ENCODE data around the gene CYP26C1. TPM values are rescaled to one million over a fixed set of nuclear protein-coding genes. Genes with fewer than 3 reads are reported as not detected.

CYP26C1 gene
- total and polyA plus RNA-seq, 4 donors: 0.21 to 0.23 TPM; not detected in 2

DNA sequence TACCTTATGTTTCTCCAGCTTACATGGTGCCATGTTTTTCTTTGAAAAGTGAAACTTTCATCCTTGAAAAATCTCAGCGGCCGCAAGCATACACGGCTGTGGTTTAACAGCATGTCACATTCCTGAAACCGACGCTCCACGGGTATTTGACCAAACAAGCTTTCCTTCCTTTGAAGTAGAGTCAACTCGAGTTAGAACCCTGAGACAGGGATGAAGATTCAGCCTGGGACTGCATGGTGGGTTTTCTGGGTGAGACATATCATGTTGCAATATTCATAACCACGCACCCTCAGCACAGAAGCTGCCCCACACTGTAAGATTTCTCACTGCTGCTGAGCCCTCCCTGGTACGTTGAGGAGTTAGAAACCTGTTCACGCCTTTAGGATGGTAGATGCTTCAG is 21.2 kb downstream of the CYP26C1 start:
- no peak for DNase-seq
- Histone ChIP-seq H3K9me3 (ENCODE audit: control insufficient read depth, low read length) (no peaks in the 10 kb centered on the region), H3K4me3 (ENCODE audit: low read length in 2 of 2) (no peak overlapping the region), H3K27me3 (ENCODE audit: control insufficient read depth in 1 of 2, insufficient read depth in 2 of 2, low read length in 1 of 2) (no peaks in the 10 kb centered on the region), H3K4me1 (ENCODE audit: control insufficient read depth in 1 of 2, insufficient read depth in 2 of 2, low read length in 2 of 2) (no peaks in the 10 kb centered on the region), H3K36me3 (ENCODE audit: control insufficient read depth in 1 of 2, insufficient read depth in 2 of 2, low read length in 1 of 2) (no peaks in the 10 kb centered on the region), H3K27ac (ENCODE audit: low read depth in 1 of 2, low read length in 2 of 2) (no peak overlapping the region)
- 80 to 82% methylated on average over 10 of the region's 10 CpGs for WGBS, 2 donors
- intact Hi-C loops (cut with DNase I): loop anchor here (2.0 to 5.0 kb wide), 2 partner anchors 205 to 207 kb away; no protein-coding TSS in a partner anchor
- no peak for ATAC-seq (ENCODE audit: low FRiP score)

DNA sequence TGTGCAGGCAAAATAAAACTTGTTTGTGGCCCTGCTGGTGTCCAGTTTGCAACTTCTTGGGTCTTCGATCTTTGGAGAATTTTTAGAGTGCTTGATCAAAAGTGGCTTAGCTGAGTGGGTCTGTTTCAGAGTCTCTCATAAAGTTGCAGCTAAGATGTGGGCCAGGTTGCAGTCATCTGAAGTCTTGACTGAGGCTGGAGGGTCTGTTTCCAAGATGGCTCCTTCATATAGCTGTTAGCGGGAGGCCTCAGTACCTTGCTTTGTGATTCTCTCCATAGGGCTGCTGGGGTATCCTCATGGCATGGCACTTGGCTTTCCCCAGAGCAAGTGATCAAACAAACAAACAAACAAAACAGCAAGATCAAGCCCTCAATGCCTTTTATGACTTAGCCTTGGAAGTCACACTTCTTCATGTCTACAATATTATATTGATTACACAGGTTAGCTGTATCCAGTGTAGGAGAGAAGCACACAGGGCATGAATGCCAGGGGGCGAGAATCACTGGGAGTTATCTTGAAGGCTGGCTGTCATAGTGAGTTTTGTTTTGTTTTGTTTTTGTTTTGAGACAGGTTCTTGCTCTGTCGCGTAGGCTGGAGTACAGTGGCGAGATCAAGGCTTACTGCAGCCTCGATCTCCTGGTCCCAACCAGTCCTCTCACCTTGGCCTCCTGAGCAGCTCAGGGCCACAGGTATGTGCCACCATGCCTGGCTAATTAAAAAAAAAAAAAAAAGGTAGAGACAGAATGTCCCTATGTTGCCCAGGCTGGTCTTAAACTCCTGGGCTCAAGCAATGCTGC is 23.3 kb downstream of the CYP26C1 start:
- no peak overlapping the region for H3K27ac ChIP-seq (ENCODE audit: low read depth in 1 of 2, low read length in 2 of 2)
- no peaks in the 10 kb centered on the region for H3K36me3 ChIP-seq (ENCODE audit: control insufficient read depth in 1 of 2, insufficient read depth in 2 of 2, low read length in 1 of 2)
- H3K4me3 ChIP-seq (ENCODE audit: low read length in 2 of 2): no peak overlapping the region
- no peak for DNase-seq
- intact Hi-C loops (cut with DNase I): loop anchor here in 1 of 2 donors (5.0 kb wide), 1 partner anchor 203 kb away; no protein-coding TSS in a partner anchor
- WGBS, 2 donors: 83 to 89% methylated on average over 7 of the region's 7 CpGs
- H3K4me1 ChIP-seq (ENCODE audit: control insufficient read depth in 1 of 2, insufficient read depth in 2 of 2, low read length in 2 of 2): no peaks in the 10 kb centered on the region
- ATAC-seq (ENCODE audit: low FRiP score): no peak
- H3K9me3 ChIP-seq (ENCODE audit: control insufficient read depth, low read length): no peaks in the 10 kb centered on the region
- H3K27me3 ChIP-seq (ENCODE audit: control insufficient read depth in 1 of 2, insufficient read depth in 2 of 2, low read length in 1 of 2): no peaks in the 10 kb centered on the region

DNA sequence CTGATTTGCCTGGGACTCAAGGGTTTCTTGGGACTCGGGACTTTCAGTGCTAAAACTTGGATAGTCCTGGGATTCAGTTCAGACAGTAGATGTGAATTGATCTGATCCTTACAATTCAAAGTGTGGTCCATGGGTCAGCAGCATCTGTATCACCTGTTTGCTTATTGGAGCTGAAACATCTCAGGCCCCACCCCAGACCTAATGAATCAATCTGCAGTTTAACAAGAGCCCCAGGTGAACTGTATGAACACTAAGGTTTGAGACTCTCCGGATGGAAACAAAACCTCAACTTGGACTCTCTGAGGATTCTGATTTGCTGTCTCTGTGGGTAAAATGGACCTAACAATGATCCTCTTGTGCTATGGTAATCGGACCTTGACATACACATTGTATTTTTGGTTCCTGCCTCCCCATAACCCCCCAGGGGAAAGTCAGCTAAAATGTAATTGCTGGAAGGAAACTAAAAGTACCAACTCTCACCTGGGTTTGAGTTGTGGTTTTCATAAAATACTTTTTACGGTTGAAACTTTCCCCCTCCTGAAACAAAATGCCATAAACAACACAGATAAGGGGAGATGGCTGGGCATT is 24.8 kb downstream of the CYP26C1 start:
- no peak for ATAC-seq (ENCODE audit: low FRiP score)
- intact Hi-C loops (cut with DNase I): no loop called here

DNA sequence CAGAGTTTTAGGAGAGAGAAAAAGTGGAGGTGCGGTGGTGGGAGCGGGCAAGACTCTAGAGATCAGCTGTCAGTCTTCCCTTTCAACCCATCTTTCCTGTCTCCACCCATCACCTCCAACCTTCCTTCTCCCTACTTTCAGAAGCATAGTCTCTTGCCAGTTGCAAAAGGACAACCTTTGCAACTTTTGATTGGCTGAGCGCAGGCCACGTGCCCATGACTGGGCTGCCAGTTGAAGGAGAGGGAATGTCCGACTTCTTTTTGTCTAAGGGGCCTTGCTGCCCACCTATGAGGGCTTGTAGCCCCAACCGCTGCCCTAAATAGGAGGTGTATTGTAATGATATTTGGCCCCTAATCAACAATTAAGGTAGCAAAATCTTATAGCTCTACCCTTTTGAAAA is 25.7 kb downstream of the CYP26C1 start:
- intact Hi-C loops (cut with DNase I): no loop called here
- Histone ChIP-seq H3K36me3 (ENCODE audit: control insufficient read depth in 1 of 2, insufficient read depth in 2 of 2, low read length in 1 of 2) (no peaks in the 10 kb centered on the region), H3K27me3 (ENCODE audit: control insufficient read depth in 1 of 2, insufficient read depth in 2 of 2, low read length in 1 of 2) (no peaks in the 10 kb centered on the region), H3K27ac (ENCODE audit: low read depth in 1 of 2, low read length in 2 of 2) (no peak overlapping the region), H3K9me3 (ENCODE audit: control insufficient read depth, low read length) (no peaks in the 10 kb centered on the region), H3K4me1 (ENCODE audit: control insufficient read depth in 1 of 2, insufficient read depth in 2 of 2, low read length in 2 of 2) (no peaks in the 10 kb centered on the region), H3K4me3 (ENCODE audit: low read length in 2 of 2) (no peak overlapping the region)
- ATAC-seq (ENCODE audit: low FRiP score): no peak
- 93 to 97% methylated on average over 6 of the region's 6 CpGs for WGBS, 2 donors
- no peak for DNase-seq

More for the DNA sequence above, 24.8 kb downstream of the CYP26C1 start:
- Histone ChIP-seq H3K4me3 (ENCODE audit: low read length in 2 of 2) (no peak overlapping the region), H3K27ac (ENCODE audit: low read depth in 1 of 2, low read length in 2 of 2) (no peak overlapping the region), H3K9me3 (ENCODE audit: control insufficient read depth, low read length) (no peaks in the 10 kb centered on the region), H3K27me3 (ENCODE audit: control insufficient read depth in 1 of 2, insufficient read depth in 2 of 2, low read length in 1 of 2) (no peaks in the 10 kb centered on the region), H3K36me3 (ENCODE audit: control insufficient read depth in 1 of 2, insufficient read depth in 2 of 2, low read length in 1 of 2) (no peaks in the 10 kb centered on the region), H3K4me1 (ENCODE audit: control insufficient read depth in 1 of 2, insufficient read depth in 2 of 2, low read length in 2 of 2) (no peaks in the 10 kb centered on the region)
- DNase-seq: no peak
- 67 to 72% methylated on average over 4 of the region's 4 CpGs for WGBS, 2 donors

DNA sequence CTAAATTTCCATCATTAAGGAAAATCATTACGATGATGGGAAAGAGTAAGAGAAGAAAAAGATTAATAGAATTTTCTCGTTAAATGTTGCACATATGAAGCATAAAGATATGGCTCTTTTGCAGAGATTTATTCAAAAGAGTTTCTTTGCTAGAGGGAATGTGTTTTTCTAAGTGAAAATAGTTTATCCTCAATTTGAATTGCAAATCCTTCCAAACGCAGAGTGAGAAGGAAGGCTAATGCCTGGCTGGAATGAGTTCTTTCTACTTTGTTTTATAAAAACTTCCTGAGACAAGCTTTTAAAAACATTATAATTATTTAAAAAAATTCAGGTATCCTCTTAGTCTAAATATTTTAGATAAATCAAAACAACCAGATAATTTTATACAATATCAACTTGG is 27.2 kb downstream of the CYP26C1 start:
- WGBS, 2 donors: 49 to 55% methylated on average over 3 of the region's 3 CpGs
- no peak overlapping the region for H3K27ac ChIP-seq (ENCODE audit: low read depth in 1 of 2, low read length in 2 of 2)
- DNase-seq: no peak

DNA sequence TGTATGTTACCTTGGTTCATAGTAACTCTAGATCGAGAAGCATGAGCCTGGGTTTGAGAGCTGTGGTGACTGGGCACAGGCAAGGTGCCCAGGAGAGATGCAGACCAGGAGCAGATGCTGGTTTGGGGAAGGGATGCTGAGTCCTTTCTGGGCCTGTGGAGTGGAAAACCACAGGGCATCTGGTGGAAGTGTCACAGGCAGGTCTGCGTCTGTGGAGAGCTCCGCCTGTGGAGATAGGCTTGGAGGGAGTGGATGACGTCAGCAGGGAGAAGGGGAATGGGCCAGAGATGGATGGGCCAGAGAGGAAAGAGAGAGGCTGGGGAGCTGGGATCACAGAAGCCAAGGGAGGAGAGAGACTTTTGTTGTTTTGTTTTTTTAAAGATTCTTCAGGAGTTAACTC is 27.9 kb downstream of the CYP26C1 start:
- DNase-seq (no peak), ATAC-seq (ENCODE audit: low FRiP score) (no peak)
- no peak overlapping the region for H3K4me3 ChIP-seq (ENCODE audit: low read length in 2 of 2)
- H3K9me3 ChIP-seq (ENCODE audit: control insufficient read depth, low read length): no peaks in the 10 kb centered on the region
- intact Hi-C loops (cut with DNase I): no loop called here
- 65 to 69% methylated on average over 4 of the region's 4 CpGs for WGBS, 2 donors
- H3K36me3 ChIP-seq (ENCODE audit: control insufficient read depth in 1 of 2, insufficient read depth in 2 of 2, low read length in 1 of 2): no peaks in the 10 kb centered on the region
- no peak overlapping the region for H3K27ac ChIP-seq (ENCODE audit: low read depth in 1 of 2, low read length in 2 of 2)
- H3K27me3 ChIP-seq (ENCODE audit: control insufficient read depth in 1 of 2, insufficient read depth in 2 of 2, low read length in 1 of 2): no peaks in the 10 kb centered on the region
- no peaks in the 10 kb centered on the region for H3K4me1 ChIP-seq (ENCODE audit: control insufficient read depth in 1 of 2, insufficient read depth in 2 of 2, low read length in 2 of 2)

More for the DNA sequence above, 27.2 kb downstream of the CYP26C1 start:
- intact Hi-C loops (cut with DNase I): no loop called here
- Histone ChIP-seq H3K36me3 (ENCODE audit: control insufficient read depth in 1 of 2, insufficient read depth in 2 of 2, low read length in 1 of 2) (no peaks in the 10 kb centered on the region), H3K4me3 (ENCODE audit: low read length in 2 of 2) (no peak overlapping the region), H3K27me3 (ENCODE audit: control insufficient read depth in 1 of 2, insufficient read depth in 2 of 2, low read length in 1 of 2) (no peaks in the 10 kb centered on the region), H3K9me3 (ENCODE audit: control insufficient read depth, low read length) (no peaks in the 10 kb centered on the region), H3K4me1 (ENCODE audit: control insufficient read depth in 1 of 2, insufficient read depth in 2 of 2, low read length in 2 of 2) (no peaks in the 10 kb centered on the region)
- no peak for ATAC-seq (ENCODE audit: low FRiP score)

DNA sequence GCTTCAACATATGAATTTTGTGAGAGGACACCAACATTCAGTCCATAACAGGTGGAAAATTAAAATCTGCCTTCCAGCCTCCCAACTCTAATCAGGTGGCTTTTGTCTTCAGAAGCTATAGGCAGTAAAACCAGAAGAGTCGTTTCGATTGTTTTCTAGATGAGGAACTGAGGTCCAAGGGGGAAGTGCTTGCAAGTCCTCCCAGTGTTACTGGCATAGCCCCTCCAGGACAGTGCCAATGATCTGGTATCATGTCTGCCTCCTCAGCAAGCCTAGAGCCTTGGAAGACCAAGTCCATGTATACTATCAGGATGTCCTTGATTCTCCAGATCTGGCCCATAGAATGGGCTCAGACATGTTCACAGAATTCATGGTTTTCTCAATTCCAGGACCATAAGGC is 30.0 kb downstream of the CYP26C1 start:
- WGBS, 2 donors: 90 to 91% methylated on average over 2 of the region's 2 CpGs
- Histone ChIP-seq H3K4me3 (ENCODE audit: low read length in 2 of 2) (no peak overlapping the region), H3K36me3 (ENCODE audit: control insufficient read depth in 1 of 2, insufficient read depth in 2 of 2, low read length in 1 of 2) (no peaks in the 10 kb centered on the region), H3K9me3 (ENCODE audit: control insufficient read depth, low read length) (no peaks in the 10 kb centered on the region), H3K27ac (ENCODE audit: low read depth in 1 of 2, low read length in 2 of 2) (no peak overlapping the region), H3K4me1 (ENCODE audit: control insufficient read depth in 1 of 2, insufficient read depth in 2 of 2, low read length in 2 of 2) (no peaks in the 10 kb centered on the region), H3K27me3 (ENCODE audit: control insufficient read depth in 1 of 2, insufficient read depth in 2 of 2, low read length in 1 of 2) (no peaks in the 10 kb centered on the region)
- intact Hi-C loops (cut with DNase I): no loop called here
- ATAC-seq (ENCODE audit: low FRiP score): no peak
- no peak for DNase-seq

DNA sequence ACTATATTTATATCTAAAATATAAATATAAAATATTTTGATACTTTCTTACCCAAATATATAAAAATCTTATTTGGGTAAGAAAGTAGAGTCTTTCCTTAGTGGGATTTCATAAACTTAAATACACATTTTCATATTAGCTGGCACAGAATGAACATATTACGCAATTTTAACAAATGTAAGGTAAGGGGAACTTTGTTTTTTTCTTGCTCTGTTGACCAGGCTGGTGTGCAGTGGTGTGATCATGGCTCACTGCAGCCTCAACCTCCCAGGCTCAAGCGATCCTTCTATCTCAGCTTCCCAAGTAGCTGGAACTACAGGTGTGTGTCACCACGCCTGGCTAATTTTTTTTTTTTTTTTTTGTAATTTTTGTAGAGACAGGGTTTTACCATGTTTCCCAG is 31.4 kb downstream of the CYP26C1 start:
- Histone ChIP-seq H3K36me3 (ENCODE audit: control insufficient read depth in 1 of 2, insufficient read depth in 2 of 2, low read length in 1 of 2) (no peaks in the 10 kb centered on the region), H3K27ac (ENCODE audit: low read depth in 1 of 2, low read length in 2 of 2) (no peak overlapping the region), H3K4me1 (ENCODE audit: control insufficient read depth in 1 of 2, insufficient read depth in 2 of 2, low read length in 2 of 2) (no peaks in the 10 kb centered on the region), H3K27me3 (ENCODE audit: control insufficient read depth in 1 of 2, insufficient read depth in 2 of 2, low read length in 1 of 2) (no peaks in the 10 kb centered on the region), H3K9me3 (ENCODE audit: control insufficient read depth, low read length) (no peaks in the 10 kb centered on the region), H3K4me3 (ENCODE audit: low read length in 2 of 2) (no peak overlapping the region)
- 98% methylated on average over 3 of the region's 3 CpGs for WGBS, 2 donors
- ATAC-seq (ENCODE audit: low FRiP score) (no peak), DNase-seq (no peak)
- intact Hi-C loops (cut with DNase I): no loop called here

DNA sequence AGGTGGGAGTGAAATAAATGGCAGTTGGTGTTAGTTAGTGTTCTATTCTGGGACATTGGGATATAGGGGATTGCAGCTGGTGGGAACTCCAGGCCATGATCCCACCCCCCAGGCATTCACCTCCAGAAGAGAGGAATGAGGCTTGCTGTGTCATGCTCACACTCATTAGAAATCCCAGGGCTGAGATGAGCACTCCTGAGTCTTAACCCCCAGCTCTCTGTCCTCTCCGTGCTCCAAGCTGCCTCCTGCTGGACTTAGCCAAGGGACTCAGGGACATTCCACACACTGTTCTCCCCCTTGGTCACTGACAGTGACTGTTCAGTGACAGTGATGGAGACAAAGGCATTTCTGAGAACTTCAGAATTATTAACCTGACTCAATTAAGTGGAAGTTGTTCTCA is 34.6 kb downstream of the CYP26C1 start:
- 66 to 80% methylated on average over 1 of the region's 1 CpG for WGBS, 2 donors
- Histone ChIP-seq H3K4me3 (ENCODE audit: low read length in 2 of 2) (no peak overlapping the region), H3K4me1 (ENCODE audit: control insufficient read depth in 1 of 2, insufficient read depth in 2 of 2, low read length in 2 of 2) (no peaks in the 10 kb centered on the region), H3K9me3 (ENCODE audit: control insufficient read depth, low read length) (no peaks in the 10 kb centered on the region), H3K27me3 (ENCODE audit: control insufficient read depth in 1 of 2, insufficient read depth in 2 of 2, low read length in 1 of 2) (no peaks in the 10 kb centered on the region), H3K36me3 (ENCODE audit: control insufficient read depth in 1 of 2, insufficient read depth in 2 of 2, low read length in 1 of 2) (no peaks in the 10 kb centered on the region), H3K27ac (ENCODE audit: low read depth in 1 of 2, low read length in 2 of 2) (no peak overlapping the region)
- DNase-seq (no peak), ATAC-seq (ENCODE audit: low FRiP score) (no peak)
- intact Hi-C loops (cut with DNase I): no loop called here

Data from aorta (tissue), 5 donors.